GM12872 (cell line): ENCODE data around the gene DUOX1.

ENCODE experiments used
- TF ChIP-seq, protein P1 (sequence below): IDR thresholded peaks from 3 replicates; pipeline ENCODE4 v1.5.1; 2011; ENCODE audit warnings: low read depth, mild to moderate bottlenecking, low read length, moderate library complexity; ENCODE audit not compliant: insufficient read depth

DUOX1 gene

DNA sequence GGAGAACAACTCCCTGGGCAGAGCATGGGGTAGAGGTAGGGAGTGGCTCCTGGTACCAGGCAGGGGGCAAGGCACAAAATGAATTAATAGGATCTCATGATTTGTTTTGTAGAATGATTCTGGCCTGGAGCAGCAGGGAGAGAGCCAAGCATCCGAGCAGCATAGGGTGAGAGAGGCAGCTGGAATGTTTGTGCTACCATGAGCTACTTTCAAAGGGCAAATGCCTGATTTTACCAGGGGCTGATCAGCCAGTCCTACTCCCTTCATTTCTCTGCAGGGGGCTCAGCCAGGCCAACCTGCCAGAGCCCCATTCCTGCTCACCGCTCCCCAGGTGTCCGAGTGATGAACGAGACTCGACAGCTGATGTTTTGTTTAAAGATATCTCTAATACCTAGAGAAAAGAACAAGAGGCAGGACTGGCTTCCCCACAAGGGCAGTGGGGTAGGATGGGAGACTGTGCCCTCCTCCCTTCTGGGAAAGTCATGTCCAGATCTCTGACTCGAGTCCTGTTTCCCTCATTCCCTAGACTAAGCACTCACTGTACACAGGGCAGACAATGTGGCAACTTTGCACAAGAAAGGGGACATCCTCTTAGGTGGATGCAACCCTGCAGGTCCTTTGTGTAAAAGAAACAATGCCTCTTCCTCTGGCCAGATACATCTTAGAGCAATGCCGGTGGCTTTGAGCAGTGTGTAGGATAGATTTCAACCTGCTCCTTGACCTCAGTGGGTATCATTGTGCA is 28.7 kb upstream of the DUOX1 start:
- TF ChIP-seq, protein P1, sequence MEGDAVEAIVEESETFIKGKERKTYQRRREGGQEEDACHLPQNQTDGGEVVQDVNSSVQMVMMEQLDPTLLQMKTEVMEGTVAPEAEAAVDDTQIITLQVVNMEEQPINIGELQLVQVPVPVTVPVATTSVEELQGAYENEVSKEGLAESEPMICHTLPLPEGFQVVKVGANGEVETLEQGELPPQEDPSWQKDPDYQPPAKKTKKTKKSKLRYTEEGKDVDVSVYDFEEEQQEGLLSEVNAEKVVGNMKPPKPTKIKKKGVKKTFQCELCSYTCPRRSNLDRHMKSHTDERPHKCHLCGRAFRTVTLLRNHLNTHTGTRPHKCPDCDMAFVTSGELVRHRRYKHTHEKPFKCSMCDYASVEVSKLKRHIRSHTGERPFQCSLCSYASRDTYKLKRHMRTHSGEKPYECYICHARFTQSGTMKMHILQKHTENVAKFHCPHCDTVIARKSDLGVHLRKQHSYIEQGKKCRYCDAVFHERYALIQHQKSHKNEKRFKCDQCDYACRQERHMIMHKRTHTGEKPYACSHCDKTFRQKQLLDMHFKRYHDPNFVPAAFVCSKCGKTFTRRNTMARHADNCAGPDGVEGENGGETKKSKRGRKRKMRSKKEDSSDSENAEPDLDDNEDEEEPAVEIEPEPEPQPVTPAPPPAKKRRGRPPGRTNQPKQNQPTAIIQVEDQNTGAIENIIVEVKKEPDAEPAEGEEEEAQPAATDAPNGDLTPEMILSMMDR, result no peak

DNA sequence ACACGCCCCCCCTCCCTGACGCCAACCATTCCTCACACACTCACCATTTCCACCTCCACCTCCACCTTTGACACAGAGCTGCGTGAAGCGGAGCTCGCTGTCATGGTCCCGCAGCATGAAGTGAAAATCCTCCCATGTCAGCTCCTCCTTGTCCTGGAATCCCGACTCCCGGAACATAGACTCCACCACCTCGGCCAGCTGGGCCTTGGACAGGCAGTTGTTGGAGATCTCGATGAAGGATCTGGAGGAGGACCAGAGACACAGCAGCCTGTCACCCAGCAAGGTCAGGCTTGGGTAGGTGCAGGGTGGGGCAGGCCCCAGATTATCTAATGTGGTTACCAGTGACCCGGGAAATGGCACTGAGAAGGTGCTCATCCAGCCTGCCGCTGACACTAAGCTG is 28.0 kb upstream of the DUOX1 start:
- TF ChIP-seq, protein P1, result no peak

DNA sequence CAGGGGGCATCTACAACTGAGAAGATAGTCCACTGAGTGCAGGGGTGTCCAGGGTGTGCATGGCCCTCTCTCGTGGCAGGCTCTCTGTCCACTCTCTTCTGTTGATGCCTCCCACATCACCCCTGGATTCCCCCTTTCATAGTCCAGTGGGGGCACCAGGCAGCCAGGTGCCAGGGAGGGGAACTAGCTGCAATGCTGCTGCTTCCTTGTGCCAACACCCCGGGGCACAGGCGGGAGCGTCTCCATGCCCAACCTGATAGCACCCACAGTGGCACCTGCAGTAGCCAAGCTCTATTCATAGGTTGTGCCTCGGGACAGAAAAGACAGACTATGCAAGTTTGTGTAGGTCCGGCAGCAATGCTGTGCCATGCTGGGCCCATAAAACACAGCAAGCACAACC is 27.6 kb upstream of the DUOX1 start:
- TF ChIP-seq, protein P1, result no peak

DNA sequence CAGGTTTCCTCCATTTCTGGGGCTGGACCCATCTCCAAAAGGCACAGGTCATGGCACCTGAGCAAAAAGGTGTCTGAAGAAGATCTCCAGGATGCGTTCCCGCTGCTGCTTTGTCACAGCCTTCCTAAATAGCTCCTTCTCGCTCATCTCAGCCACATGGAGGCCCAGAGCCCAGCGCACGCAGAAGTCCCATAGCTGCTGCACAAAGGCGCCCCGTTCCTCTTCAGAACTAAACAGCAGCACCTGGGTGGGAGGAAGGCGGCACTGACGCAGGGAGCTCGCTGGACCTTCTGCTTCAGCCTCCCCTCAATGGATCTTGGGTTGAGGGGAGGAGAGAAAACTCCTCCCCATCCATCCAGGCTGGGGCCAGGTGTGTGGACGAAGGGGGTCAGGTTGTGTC is 24.2 kb upstream of the DUOX1 start:
- TF ChIP-seq, protein P1, result no peak

DNA sequence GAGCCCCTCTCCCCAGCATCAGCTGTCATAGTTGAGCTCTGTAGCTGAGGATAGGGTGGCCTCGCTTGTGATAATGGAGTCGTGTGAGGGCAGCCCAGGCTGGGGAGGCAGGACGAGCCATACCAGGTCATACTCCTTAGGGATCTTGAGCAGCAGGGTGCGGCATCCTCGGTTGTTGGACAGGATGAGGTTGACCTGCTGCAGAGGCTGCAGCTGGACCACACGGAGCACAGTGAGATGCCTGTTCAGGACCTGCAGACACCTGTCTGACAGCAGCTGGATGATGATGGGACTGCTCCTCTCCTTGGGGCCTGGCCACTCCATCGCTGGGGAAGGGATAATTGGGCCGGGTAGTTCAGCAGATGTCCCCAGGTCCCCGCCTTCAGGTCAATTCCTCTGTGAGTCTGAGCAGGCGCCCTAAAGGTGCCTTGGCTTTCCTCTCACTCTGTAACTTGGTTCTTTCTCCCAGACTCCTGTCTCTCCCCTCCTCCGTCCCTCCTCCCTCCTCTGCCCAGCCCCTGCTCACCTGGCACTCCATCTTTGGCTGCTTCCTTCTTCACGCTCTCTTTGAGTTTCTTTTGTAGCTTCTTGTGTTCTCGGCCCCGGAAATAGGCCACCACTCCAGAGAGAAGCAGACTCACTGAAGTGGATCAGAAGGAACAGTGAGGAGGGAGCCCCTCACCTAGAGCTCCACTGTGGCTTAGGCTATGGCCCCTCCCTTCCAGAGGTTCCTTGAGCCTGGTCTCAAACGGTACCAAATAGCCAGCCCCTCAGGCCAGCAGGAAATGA is 23.6 kb upstream of the DUOX1 start:
- TF ChIP-seq, protein P1, result no peak

DNA sequence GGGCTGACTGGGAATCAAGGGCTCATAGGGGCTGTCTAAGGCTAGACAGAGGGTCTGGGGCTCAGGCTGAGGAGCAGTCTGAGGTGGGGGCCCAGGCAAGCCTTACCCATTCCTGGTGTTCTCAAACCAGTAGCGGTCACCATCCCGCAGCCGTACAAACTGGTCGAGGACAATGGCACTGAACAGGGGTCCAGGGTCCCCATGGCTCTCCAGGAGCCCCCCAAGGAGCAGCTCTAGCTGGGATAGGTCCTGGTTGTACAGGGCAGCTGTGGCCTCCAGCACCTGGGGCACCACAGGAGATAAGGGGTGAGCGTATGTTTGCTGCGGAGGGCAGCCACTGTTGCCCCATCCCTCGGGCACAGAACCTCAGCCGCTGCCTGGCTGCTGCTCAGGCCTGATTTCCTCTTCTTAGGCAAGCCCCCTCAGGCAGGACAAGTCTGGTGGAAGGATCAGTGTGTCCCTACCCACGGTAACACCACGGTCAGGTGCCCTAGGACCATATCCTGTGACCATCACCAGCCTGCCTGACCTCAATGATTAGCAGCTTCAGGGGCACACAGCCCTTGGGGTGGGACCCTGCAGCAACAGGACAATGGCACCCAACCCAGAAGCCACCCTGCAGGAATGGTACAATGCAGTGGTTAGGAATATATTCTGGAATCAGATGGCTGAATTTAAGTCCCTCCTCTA is 21.7 kb upstream of the DUOX1 start:
- TF ChIP-seq, protein P1, result no peak

DNA sequence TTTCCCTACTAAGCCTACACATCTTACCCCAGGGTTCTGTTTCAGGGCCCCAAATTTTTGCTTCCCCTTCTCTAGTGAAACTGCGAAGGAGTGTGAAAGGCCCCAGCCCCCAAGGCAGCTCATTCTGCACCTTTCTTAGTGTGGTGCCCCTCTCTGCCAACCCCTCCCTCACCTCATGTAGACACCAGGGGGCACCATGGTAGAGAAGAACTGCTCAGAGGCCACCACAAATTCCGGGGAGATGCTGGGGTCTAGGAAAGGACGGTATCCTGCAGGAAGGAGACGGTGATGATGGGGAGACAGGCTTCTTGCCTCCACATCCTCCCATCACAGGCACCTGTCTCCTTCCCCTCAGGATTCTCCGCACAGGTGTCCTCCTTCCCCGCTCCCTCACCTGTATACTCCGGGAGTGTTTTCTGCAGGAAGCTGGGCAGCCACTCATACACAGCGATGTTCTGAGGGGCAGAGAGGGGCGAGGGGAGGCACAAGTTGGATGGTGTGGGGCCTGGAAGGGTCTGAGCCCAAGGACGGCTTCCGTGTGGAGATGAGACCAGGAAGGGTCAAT is 19.5 kb upstream of the DUOX1 start:
- TF ChIP-seq, protein P1, result peak; percentile 25; the same call in 1 of the 3 replicates
